ENCODE data around the gene FIBCD1.

Gene FIBCD1

GRCh38 chr9:130970052-130970451 is 31.0 kb upstream of the FIBCD1 start:
- TF ChIP-seq CTCF (IDR thresholded peaks at IDR 0.05; ENCODE audit: low read depth, low read length, missing control alignments) = no peak
- DNase-seq (ENCODE audit: extremely low read depth, low read depth) = no peak
- no peak overlapping the region for H3K4me3 ChIP-seq (replicated peaks; ENCODE audit: low read depth, low read length)

- no peak for TF ChIP-seq CTCF (IDR thresholded peaks at IDR 0.05; ENCODE audit: low read depth, low read length, missing control alignments)
- no peak for DNase-seq (ENCODE audit: extremely low read depth, low read depth)
- H3K4me3 ChIP-seq (replicated peaks; ENCODE audit: low read depth, low read length) = no peak overlapping the region
These were observed 26.6 kb upstream of the FIBCD1 start for GRCh38 chr9:130965680-130966079.

GRCh38 chr9:130963916-130964315 is 24.9 kb upstream of the FIBCD1 start:
- H3K4me3 ChIP-seq (replicated peaks; ENCODE audit: low read depth, low read length) = no peak overlapping the region
- no peak for DNase-seq (ENCODE audit: extremely low read depth, low read depth)
- no peak for TF ChIP-seq CTCF (IDR thresholded peaks at IDR 0.05; ENCODE audit: low read depth, low read length, missing control alignments)

GRCh38 chr9:130963337-130963908 is 24.4 kb upstream of the FIBCD1 start:
- no peak overlapping the region for H3K4me3 ChIP-seq (replicated peaks; ENCODE audit: low read depth, low read length)
- DNase-seq (ENCODE audit: extremely low read depth, low read depth) = no peak

GRCh38 chr9:130962418-130963316 is 23.6 kb upstream of the FIBCD1 start:
- peak; percentile 65 for DNase-seq (ENCODE audit: extremely low read depth, low read depth)
- H3K4me3 ChIP-seq (replicated peaks; ENCODE audit: low read depth, low read length) = no peak overlapping the region
- no peak for TF ChIP-seq CTCF (IDR thresholded peaks at IDR 0.05; ENCODE audit: low read depth, low read length, missing control alignments)

More at GRCh38 chr9:130963337-130963908, 24.4 kb upstream of the FIBCD1 start:
- TF ChIP-seq CTCF (IDR thresholded peaks at IDR 0.05; ENCODE audit: low read depth, low read length, missing control alignments) = no peak

GRCh38 chr9:130961511-130962300 is 22.7 kb upstream of the FIBCD1 start:
- H3K4me3 ChIP-seq (replicated peaks; ENCODE audit: low read depth, low read length) = no peak overlapping the region
- no peak for TF ChIP-seq CTCF (IDR thresholded peaks at IDR 0.05; ENCODE audit: low read depth, low read length, missing control alignments)

More at GRCh38 chr9:130961511-130962300, 22.7 kb upstream of the FIBCD1 start:
- DNase-seq (ENCODE audit: extremely low read depth, low read depth) = no peak

Data from HFF-Myc (cell line).